ENCODE measurements around the gene GMDS. TPM values are rescaled to one million over a fixed set of nuclear protein-coding genes. Genes with fewer than 3 reads are reported as not detected.

Gene GMDS
- total RNA-seq, 1 donor from 2014 or later = 24.2 TPM

GRCh38 chr6:2209226-2209809 lies 36.1 kb downstream of the GMDS start:
- intact Hi-C loops (cut with micrococcal nuclease) = loop anchor here (1.0 to 5.0 kb wide), 3 partner anchors 145 to 423 kb away; no protein-coding TSS in a partner anchor

- intact Hi-C loops (cut with micrococcal nuclease) = loop anchor here (2.0 to 5.0 kb wide), 2 partner anchors 240 to 424 kb away; no protein-coding TSS in a partner anchor
Measured at GRCh38 chr6:2208468-2208867, 36.9 kb downstream of the GMDS start.

DNA sequence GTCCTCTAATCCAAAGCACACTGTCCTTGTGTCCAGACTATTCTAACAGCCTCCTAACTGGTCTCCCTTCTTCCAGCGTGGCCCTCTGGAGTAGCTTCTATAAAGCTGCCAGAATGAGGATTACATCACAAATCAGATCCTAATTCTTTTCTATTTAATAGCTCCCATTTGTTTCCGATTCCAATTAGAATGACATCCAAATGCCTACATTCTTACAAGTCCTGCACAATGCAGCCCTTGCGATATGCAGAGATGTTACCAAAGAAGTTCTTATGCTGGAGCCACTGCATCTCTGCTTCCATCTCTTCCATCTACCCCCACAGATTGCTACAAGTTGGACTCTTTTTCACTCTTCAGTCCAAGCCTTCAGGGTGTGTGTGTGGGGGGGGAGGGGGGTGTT lies 40.0 kb downstream of the GMDS start:
- intact Hi-C loops (cut with micrococcal nuclease) = loop anchor here (5.0 kb wide), 1 partner anchor 427 kb away; no protein-coding TSS in a partner anchor

GRCh38 chr6:2204272-2204671 lies 41.1 kb downstream of the GMDS start:
- intact Hi-C loops (cut with micrococcal nuclease) = no loop called here

DNA sequence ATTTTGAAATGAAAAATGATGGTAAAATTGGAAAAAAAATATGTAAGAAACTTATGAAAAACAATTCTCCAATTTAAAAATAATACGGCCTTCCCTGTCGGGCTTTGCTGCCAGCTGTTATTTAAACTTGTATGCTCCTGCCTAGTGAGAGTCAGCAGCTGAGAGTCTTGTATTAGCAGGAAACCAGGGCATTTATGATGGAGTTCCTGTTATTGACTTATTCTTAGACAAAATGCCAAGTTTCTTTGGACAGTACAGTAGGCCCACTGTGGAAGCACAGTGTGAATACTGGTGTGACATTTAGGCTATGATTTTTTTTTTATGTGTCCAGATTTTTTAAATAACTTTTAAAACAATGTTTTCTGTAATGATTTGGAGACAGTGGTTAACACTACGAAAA lies 42.1 kb downstream of the GMDS start:
- intact Hi-C loops (cut with micrococcal nuclease) = no loop called here

DNA sequence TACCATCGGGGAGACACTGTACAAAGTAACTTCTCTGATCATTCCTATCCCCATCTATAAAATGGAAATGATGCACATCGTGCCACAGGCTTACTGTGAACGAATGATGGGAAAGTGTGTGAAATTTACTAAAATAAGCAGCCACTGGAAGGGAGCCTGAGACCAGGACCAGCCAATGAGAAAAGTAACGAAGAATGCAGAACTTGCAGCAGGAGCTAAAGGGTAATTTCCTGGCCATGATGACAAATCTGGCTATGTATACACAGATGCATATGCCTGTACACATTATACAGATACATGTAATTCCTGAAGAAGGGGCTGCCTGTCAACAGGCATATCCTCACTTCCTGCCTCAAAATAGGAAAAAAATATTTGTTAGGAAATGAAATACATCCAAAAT lies 47.4 kb downstream of the GMDS start:
- intact Hi-C loops (cut with micrococcal nuclease) = loop anchor here (2.0 to 5.0 kb wide), 3 partner anchors 86 to 601 kb away; no protein-coding TSS in a partner anchor

DNA sequence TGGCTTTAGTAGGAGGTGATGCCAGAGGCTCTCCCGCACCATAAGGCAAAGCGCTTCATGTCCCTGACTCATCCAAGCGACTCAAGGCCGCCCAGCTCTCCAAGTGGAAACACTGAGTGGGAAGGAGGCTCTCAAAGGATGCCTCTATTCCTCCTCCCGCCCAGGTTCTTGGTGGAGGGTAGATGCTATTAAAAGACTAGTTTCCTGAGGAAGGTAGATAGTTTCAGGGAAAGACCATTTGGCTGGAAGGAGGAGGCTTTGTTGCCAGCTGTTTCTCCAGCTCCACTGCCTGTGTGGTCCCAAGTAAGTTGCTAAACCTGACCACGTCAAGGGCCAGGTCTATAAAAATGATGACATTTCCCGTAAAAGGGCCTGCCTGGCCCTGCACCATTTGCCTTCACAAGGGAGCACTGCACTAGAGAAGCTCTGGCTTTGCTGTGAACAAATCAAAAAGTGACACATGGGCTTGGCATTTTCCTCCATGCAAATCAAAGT lies 48.2 kb downstream of the GMDS start:
- intact Hi-C loops (cut with micrococcal nuclease) = loop anchor here (2.0 to 5.0 kb wide), 3 partner anchors 85 to 600 kb away; no protein-coding TSS in a partner anchor

DNA sequence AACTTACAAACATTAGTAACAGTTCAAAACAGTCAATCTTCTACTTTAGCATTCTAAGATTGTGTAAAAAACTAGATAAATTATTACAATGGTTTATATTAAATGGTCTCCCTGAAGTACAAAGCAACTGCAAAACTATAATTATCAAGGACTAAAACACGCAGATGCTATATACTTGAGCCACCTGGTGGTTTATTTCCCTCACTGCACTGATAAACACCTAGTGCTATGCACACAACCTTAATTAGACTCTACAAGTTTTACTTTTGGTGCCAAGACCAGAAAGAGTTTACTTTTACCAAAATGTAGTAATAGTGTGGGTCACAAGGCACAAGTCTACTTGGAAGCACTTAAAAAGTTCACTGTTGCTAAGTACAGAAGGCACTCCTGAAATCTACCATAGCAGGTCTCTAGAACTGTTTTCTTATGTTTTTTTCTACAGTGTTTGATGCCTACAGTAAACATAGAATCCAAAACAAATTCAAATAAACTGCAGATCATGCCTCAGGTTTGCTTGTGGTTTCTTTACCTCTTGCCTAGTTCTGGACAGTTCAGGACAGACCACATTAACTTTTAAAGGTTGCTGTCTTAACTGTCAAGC lies 49.2 kb downstream of the GMDS start:
- intact Hi-C loops (cut with micrococcal nuclease) = loop anchor here (2.0 to 5.0 kb wide), 3 partner anchors 84 to 599 kb away; no protein-coding TSS in a partner anchor

GRCh38 chr6:2194643-2195042 lies 50.8 kb downstream of the GMDS start:
- intact Hi-C loops (cut with micrococcal nuclease) = loop anchor here (5.0 kb wide), 1 partner anchor 82 kb away; no protein-coding TSS in a partner anchor

DNA sequence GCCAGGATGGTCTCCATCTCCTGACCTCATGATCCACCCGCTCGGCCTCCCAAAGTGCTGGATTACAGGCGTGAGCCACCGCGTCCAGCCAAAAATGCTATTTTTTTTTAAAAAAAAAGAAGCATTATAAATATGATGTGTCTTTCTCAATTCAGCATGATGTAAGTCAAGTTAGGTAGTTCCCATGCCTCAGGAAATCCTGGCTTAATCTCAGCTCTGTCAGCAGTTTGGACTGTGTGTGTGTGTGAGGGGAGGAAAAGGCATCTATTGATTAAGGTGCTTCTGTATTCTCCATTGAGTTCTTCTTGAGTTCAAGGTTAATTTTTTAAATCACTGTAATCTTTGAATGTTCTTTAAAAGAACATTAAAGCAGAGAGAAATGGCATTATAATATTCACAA lies 51.5 kb downstream of the GMDS start:
- intact Hi-C loops (cut with micrococcal nuclease) = no loop called here

- intact Hi-C loops (cut with micrococcal nuclease) = no loop called here
Measured at GRCh38 chr6:2192976-2193375, 52.4 kb downstream of the GMDS start.

- intact Hi-C loops (cut with micrococcal nuclease) = no loop called here
Measured at GRCh38 chr6:2191390-2191740, 54.0 kb downstream of the GMDS start.

DNA sequence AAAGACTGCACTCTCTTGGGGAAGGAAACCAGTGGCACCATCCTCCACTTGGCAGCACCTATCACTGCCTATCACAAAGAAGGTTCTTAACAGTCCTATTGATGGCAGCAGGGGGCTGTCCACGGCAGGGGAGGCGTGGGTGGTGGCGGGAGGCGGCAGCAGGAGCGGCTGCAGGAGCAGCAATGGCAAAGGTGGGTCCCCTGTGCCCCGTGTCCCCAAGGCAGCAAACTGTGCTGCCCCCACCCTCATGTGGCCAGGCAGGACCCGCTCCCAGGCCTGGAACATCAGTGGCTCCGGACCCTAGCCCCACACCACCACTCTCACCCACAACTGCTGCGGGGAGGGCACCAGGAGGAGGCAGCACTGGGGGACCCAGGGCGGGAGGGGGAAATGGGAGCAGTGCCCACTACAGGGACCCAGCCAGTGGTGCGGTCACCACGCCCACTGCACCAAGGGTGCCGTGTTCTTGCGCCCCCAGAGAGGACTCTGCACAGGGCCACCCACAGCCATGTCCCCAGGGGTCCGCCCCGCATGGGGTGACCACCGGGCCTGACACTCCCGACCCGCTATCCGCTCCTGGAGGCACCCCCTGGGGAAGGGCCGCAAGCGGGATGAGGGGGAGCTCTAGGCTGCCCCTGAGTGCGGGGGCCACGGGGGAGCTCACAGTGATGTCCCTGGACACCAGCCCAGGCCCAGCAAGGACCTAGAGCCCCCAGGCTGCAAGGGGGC lies 54.6 kb downstream of the GMDS start:
- intact Hi-C loops (cut with micrococcal nuclease) = no loop called here

DNA sequence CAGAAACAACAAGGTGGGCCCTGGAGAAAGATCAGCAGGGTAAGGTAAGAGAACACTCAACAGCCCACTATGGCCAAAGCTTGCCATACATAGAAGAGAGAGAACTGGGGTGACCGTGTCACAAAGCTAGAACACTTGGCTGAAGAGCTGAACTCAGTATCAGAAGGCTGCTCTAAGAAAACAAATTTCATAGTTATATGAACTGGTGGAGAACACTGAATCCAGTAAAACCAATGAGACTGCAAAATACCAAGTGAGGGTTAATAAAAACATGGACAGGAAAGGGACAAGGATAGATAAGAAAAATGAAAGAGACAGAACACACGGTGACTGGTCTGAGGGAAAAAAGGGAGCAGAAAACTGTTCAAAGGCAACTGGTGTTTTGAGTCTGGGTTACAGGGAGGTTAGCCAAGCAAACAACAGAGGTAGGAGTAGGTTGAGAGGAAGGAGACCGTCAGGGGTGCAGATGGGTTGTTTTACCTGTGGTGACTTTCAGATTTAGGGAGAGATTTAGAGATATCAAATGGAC lies 56.5 kb downstream of the GMDS start:
- intact Hi-C loops (cut with micrococcal nuclease) = no loop called here

GRCh38 chr6:2188397-2188796 lies 57.0 kb downstream of the GMDS start:
- intact Hi-C loops (cut with micrococcal nuclease) = no loop called here

GRCh38 chr6:2187826-2188225 lies 57.6 kb downstream of the GMDS start:
- intact Hi-C loops (cut with micrococcal nuclease) = no loop called here

- intact Hi-C loops (cut with micrococcal nuclease) = no loop called here
Measured at GRCh38 chr6:2186516-2186915, 58.9 kb downstream of the GMDS start.

- intact Hi-C loops (cut with micrococcal nuclease) = no loop called here
Measured at GRCh38 chr6:2185466-2185865, 59.9 kb downstream of the GMDS start.

DNA sequence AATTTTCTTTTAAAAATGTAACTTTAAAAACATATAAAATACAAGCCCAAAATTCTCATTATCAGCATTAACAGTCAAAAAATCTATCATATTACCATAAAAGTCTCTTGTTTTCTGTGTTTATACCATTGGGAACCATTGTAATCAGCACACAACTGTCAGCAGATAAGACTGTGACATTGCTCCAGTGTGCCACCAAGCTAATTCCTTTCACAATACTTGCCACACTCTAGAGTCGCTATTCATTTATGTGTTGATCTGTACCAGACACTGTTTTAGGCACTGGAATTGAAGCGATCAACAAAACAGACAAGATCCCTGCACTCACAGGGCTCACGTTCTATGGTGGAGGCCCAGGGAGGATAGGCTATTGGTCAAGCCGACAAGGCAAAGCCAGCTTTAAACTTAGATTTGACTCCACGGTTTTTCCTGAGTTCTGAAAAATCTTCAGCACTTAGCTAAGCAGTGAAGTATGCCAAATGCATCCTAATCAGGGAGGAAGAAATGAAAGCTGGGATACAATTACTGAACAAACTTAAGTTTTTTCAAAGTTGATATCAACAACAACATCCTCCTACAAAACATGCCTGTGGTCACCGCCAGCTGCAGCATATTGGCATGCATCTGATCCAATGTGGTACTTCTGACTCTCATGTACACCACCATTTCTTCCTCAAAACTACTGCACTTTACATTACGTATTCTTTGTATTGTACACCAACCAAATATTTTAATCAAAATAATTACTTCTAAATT lies 60.5 kb downstream of the GMDS start:
- intact Hi-C loops (cut with micrococcal nuclease) = no loop called here

GRCh38 chr6:2183752-2184151 lies 61.7 kb downstream of the GMDS start:
- intact Hi-C loops (cut with micrococcal nuclease) = no loop called here

GRCh38 chr6:2183246-2183645 lies 62.2 kb downstream of the GMDS start:
- intact Hi-C loops (cut with micrococcal nuclease) = no loop called here
